Ammon's horn (tissue), 1 donor: ENCODE measurements around the gene TMOD2.

ENCODE experiments used
- DNase-seq: peaks from one replicate; pipeline ENCODE4 v3.0.0-alpha.2; 2016; ENCODE audit warnings: low spot score

Gene TMOD2

DNA sequence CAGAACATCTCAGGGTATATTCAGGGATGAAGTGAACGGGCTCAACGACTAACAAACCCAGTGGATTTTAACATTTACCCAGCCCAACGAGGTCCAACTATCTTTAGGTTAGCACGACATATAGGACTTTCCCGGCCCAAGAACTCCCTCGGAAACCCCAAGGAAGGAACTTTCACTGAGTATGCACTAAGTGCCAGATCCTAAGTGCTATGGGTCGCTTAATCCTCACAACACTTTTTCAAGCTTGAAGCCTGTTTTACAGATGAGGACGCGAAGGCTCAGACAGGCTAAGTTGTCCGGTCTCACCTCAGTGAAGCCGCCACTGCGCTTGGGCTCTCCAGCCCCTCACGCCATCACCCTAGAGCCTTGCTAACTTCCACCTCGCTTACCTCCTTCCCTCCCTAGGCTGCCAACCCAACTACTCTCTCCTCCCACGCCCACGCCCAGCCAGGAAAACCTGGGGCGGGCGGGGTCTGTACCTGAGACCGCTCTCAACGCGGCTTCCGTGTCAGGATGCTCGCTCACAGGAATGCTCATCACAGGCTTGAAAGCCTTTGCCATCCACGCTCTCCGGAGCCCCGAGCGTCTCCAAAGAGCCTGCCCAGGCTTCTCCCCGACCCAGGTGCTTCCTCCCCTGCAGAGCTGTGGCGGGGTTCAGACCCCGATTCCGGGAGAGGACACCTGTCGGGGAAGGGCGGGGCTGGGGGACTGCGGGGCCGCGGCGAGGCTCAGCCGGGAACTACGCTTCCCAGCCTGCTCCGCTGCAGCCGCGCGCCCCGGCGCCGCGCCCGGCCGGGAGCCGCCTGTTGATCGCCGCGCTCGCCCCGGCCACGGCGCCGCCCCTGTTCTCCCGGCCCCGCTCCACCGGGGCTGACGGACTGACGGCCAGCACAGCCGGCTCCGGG is at the start of gene TMOD2:
Gene TMOD2 (plus strand): TSS at position 806 of the 905 bp plus-strand sequence. CDS start 14,845 bp downstream, outside the sequence.
- peak; percentile 77 for DNase-seq

DNA sequence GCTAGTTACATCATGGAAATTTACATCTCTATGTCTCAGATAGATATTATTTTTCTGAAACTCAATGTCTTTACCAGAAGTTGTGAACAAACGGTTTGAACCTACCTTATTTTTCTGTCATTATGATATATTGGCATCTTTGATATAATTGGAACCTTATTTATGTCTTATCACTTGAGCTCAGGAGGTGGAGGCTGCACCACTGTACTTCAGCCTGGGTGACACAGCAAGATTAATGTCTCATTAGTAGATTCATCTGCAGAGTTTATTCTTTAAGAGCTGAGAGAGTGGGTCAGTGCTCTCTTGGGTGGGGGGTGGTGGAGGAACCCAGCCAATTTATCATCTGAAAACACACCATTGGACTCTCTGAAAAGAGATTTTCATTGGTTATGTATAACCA is 48.7 kb upstream of the TMOD2 start:
- no peak for DNase-seq

DNA sequence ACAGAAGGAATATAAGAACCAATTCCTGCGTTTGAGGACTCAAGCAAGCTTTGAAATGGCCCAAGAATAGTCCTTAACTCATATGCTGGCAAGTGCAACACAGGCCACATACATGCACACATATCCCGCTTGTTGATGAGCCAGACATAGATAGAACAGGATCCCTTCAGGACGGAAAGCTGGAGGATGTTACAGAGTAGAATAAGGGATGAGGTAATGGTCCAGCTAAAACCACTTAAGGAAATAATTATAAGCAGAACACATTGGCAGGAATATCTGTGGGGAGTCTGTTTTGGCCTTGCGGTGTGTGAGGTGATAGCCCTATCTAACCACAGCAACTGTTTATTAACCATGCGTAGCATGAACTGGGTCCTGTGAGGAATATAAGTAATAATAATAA is 45.1 kb upstream of the TMOD2 start:
- no peak for DNase-seq

DNA sequence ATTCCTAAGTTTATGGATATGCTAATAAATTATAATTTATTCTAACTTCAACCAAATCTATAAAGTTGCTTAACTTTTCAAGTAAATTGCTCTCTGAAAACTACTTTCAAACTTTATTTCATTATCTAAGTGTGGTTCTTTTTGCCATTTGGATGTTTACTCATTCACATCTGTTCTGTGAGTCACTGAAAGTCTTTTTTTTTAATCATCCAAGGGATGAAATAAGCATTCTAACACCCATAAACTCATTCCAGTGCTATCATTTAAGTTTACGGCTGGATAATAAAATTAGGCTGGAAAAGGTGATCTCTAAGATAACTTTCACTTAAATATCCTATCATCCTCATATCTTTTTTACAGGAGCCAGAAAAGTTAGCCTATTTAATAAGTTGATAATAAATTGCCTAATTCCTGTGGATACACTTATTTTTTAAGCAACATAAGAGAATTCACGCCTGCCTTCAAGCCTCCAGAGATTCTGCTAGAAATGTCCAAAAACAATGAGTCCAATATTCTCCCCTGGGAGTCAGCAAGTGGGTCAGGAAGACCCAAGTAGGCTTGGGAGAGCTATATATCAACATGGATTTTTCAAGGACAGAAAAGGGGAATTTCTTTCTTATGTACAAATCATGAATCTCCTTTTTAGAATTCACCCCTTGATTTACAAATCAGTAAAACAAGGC is 44.3 kb upstream of the TMOD2 start:
- DNase-seq: no peak

DNA sequence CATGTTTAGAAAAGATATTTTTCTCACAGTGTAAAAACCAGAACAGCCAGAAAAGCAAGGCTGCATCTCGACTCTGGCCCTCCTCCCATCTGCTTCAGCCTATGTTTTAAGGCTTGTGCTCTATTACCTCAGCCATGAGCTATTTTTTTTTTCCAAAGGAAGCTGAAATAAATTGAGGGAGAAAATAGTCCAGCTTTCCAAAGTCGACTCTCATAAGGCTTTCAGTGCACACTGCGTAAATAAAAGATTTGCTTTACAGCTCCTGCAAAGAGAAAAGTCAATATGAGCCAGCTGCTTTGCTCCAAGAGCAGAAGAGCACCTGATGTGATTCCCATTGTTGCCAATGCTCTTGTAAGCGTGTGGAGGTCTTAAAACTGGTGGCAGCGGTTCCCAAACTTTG is 43.4 kb upstream of the TMOD2 start:
- DNase-seq: peak; percentile 23

DNA sequence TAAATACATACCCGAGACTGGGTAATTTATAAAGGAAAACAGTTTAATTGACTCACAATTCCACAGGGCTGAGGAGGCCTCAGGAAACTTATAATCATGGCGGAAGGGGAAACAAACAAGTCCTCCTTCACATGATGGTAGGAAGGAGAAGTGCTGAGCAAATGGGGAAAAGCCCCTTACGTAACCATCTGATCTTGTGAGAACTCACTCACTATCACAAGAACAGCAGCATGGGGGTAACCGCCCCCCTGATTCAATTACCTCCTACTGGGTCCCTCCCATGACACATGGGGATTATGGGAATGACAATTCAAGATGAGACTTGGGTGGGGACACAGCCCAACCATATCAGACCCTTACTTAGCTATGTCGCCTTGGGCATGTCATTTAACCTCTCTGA is 42.4 kb upstream of the TMOD2 start:
- no peak for DNase-seq

DNA sequence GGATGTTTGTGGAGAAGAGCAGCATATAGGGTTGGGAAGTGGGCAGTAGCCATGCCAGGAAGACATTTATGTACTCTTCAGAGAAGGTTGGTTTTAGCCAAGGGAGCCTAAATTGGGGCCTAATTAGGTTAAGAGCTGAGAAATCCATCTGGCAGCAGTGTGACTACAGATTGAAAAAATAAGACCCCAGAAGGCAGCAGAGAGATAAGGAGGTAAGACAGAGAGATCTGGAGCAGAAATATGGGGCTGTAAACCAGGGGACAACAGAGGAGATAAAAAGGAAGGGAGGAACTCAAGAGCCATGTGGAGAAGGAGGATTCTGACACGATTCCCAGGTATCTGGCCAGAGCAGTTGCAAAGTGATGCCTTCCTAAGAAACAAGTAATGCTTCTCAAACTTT is 37.2 kb upstream of the TMOD2 start:
- DNase-seq: no peak

DNA sequence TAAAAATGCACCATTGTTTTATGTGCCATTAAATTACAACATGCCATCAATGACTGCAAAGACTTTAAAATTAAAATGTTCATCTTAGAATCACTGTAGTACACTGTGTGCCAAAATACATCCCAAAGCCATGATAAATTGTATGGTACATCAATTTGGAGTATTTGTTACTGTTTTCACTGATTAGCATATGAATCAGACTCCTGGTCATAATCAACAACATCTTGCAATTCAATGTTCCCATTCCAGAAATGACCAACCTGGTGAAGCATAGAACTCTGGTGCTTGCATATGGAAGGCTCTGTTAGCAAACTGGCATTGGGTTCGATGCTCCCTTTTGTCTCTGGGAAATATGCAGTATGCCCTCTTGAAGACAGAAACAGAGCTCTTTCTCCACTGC is 36.5 kb upstream of the TMOD2 start:
- DNase-seq: no peak

DNA sequence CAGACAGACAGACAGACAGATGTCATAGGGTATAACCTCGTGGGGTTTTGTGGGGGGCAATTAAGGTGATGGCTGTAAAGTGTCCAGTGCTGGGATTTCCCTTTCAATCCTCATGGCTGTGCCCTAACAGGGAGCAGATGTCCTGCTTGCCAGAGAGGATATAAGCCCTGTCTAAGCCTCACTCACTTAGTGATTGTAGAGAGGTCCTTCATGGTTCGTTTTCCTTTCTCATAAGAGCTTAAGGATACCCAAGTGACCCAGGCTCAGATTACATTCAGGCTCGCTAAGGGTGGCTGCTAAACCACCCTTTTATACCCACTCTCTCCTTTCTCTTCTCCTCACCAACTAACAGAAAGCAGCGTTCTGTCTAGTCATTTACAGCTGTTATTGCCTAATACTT is 33.2 kb upstream of the TMOD2 start:
- DNase-seq: no peak

DNA sequence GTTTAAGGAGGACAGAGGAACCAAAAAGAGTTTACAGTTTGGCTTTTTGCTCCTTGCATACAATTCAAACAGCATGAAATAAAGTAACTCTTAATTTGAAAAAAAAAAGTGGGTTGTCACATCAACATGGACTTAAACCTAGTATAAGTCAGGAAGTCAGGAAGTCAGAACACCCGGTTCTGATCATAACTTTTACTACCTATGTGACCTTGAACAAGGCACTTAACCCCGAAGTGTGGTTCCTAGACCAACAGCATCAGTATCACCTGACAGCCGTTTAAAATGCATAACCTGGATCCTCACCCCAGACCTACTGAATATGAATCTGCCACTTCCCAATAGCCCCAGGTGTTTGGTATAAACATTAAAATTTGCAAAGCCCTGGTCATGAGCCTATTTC is 32.7 kb upstream of the TMOD2 start:
- no peak for DNase-seq

DNA sequence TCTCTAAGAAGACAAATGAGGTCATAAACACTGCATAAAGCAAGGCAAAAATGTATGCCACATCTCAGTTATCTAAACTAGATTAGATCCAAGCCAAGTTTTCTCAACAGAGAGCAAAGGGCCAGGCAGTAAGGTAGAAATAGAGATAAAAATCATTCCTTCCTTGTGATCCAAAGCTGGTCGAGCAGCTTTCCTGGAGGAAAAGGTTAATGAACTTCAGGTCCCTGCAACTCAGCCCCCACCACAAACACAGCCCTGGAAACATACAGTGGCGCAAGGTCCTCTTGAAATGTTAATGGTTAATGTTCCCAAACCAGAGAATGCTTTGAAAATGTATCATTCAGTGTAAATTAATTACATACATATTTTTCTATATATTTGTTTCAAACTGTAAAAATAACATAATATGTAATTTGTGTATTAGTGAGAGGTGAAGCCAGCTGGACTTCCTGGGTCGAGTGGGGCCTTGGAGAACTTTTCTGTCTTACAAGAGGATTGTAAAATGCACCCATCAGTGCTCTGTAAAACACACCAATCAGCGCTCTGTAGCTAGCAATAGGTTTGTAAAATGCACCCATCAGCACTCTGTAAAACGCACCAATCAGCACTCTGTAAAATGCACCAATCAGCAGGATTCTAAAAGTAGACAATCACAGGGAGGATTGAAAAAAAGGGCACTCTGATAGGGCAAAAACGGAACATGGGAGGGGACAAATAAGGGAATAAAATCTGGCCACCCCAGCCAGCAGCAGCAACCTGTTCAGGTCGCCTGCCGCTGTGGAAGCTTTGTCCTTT is 31.0 kb upstream of the TMOD2 start:
- DNase-seq: no peak

DNA sequence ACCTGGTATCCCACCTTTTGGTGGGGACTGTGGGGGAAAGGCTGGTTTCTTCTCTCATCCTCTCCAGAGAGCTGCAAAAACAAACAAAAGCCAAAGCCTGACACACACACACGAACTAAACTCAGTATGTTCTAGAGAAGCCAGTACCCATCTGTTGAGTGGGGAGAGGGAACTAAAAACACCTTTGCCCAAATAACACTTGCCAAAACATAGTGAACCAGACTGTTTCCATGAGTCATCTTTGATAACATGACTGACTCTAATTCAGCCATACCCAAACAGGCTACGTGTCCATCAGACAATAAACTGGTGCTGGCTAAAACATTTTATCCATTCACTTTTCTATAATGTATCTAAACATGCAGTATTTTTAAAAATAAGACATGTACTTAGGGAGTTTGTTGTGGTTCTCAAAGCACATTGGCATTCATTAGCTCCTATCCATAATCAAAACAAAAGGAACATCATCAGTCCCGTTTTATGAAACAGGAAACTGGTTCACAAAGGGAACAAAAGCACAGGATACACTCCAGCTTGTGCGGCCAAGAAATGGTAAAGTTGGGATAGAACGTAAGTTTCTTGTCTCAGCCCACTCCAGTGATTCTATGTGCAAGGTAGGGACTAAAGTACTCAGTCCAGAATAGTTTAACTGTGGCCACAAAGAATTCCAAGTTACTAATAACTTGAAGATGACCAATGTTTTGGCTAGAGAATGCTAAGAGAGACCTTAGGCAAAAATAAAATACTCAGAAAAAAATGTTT is 30.0 kb upstream of the TMOD2 start:
- DNase-seq: peak; percentile 13

DNA sequence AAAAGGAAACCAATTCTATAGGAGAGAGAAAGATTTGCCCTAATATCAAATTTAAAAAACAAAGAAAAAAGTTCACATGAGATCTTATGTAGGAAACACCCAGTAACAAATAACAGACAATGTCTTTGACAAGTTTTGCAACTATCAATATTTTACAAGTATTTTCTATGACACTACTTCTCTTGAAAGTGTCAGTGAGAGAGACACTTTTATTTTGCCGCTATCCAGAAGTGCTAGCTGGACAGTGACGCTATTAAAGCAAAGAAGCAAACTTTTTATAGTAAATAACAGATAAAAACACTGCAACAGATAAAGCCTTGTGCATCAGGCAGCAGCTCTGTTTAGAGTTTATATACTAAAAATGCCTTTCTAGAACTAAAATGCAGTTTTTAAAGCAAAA is 27.2 kb upstream of the TMOD2 start:
- no peak for DNase-seq

DNA sequence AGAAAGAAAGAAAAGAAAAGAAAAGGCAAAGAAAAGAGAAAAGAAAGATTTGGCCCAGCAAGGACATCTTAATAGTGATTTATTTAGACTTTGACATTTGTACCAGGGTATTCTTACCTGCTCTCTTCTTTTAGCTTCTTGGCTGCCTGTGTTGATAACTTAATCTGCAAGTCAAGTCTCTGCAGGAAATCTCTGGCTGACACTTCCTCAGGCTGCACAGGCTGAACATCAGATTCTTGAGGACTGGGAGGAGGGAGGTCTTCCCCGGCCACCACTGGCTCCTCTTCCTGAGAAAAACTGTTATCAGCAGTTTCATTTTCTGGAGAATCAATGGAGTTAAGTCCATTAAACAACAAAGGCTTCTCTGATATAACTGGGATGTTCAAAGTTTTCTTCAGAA is 26.7 kb upstream of the TMOD2 start:
- peak; percentile 35 for DNase-seq

DNA sequence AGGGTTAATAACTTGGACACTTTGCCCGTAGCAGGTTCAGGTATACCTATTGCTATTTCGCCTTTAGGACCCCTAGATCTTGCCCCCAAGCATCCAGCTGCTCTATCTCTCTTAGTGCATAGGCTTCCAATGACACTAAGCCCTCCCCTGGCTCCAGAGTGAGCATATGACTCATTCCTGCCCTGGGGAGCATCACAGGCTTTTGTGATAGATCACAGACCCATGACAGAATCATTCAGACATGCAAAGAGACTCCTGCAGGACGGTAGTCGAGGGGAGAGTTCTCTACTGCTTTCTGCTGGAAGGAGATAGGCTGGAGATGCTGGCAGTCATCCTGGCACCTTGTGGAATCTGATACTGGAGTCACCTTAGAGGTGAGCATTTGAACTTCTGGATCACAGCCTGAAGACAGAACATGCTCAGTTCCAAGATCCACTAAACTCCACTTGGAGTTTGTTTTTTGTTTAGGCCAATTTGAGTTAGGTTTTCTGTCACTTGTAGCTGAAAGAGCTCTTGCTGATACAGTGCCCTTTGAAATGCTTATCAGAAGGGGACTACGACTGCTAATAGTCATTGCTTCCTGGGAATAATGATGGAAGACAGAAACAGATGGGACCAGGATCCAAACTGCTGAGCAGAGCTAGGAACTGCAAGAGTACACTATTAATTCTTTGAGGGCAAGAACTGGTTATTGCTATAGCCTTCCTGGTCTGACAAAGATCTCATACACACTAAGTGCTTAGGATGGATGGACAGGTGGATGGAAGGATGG is 24.9 kb upstream of the TMOD2 start:
- DNase-seq: peak; percentile 13

DNA sequence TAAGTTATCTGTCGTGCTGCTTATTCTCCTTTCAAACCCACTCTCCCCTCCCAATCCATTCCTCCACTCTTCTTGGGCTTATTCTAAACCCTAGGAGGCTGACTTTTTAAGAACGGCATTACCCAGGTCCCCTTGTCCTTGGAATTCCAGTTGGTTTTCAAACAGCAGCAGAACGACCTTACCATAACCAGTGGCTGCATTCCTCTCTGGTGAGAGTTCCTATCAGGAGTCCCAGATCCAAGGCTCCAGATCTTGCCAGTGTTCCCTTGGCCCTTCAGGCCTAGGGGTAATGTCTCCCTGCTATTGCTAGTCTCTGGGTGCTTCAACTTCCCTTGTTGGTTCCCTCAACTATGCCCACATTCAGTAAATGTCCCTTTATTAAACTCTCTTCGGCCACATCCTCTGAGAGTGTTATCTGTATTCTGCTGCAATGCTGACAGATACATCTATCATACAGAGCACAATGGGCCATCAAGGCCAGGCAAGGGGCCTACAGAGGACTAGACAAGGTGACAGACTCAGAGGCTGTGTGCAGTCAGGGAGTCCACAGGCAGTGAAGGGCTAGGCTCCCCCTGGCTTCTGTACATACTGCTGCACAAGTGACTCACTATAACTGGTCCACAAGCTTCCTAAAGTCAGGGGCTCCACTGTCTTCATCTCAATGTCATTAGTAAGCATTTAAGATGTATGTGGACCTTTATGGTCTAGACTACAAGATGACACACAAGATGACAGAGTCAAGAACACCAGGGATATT is 24.1 kb upstream of the TMOD2 start:
- no peak for DNase-seq

DNA sequence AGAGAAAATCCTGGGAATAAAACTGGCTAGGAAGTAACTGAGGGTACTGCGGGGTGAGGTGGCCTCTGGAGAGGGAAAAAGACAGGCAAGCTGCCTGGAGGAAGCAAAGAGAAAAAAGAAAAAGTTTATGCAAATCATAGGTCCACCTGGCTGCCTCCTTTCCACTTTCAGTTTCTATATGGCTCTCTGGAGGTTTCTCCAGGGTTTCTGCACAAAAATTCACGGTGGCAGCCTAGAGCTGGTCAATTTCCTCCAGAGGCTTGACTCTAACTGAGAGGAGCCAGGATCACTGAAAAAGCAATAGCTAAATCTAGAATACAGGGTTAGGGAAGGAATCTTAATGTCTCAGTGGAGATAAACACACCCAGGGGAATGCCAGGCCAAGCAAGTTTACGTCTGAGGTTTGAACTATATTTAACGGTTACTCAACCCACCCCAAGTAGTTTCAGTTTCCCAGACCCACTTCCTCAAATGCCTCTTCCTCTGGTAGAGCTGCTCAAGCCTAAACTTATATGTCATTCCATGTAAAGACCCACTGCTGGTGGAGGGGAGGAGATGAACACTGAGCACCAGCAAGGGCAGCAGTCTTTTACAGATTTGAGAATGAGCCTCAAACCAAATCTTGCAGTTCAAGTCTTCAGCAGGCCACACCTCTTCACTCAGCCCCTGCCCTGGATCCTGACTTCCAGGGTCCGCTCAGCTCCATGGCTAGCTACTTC is 19.7 kb upstream of the TMOD2 start:
- DNase-seq: peak; percentile 69

DNA sequence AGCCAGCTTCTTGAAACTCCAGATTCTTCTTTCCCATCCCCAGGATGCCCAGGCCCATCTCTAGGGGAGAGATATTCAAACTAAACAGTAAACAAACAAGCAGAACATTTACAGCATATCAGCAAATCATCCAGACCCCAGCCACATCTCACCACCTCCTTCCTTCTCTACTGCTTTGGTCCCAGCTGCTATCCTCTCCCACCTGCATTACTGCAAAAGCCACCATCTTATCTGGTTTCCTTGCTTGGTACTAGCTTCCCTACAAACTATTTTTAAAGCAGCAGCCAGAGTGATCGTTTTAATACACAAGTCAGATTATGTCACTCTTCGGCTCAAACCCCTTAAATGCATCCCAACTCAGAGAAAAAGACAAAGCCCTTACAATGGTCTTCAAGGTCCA is 18.8 kb upstream of the TMOD2 start:
- DNase-seq: no peak

DNA sequence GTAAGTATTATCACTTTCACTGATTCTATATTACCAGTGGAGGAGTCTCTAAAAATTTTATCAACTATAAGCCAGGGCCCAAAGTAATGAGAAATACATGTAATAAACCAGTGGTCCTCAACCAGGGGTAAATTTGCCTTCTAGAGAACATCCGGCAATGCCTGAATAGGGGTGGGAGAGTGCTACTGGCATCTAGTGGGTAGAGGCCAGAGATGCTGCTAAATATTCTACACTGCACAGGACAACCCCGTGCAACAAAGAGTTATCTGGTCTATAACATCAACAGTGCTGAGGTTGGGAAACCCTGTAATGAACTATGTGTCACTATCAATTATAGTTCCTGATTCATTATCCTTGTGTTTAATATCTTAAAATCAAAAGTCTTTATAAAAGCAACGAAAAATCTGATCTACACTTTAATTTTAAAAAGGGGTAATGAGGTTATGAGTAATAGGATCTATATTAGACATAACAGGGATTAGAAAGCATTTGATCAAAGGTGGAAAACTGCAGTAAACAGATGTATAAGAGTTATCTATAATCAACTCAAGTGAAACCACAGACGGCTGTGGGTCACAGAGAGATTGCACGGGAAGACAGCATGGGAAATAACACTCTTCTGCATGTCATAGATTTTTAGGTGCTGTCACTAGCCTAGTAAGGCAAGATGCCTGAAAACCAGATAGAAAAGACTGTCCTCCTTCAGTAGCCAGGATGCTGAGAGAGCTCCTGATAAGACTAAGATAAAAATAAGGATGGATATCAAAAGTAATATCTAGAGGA is 16.0 kb upstream of the TMOD2 start:
- DNase-seq: peak; percentile 44
